ENCODE results near the gene TMEM116.

The TMEM116 gene

GRCh38 chr12:112035219-112035785 is 22.3 kb upstream of the TMEM116 start:
- no peak for TF ChIP-seq TCF12 (IDR thresholded peaks at IDR 0.05; ENCODE audit: low read depth)
- no peak for TF ChIP-seq EGR1 (IDR thresholded peaks at IDR 0.05)
- TF ChIP-seq YY1 (IDR thresholded peaks at IDR 0.05; ENCODE audit: low read depth): no peak
- no peak for TF ChIP-seq FOXM1 (IDR thresholded peaks at IDR 0.05; ENCODE audit: borderline replicate concordance, low read depth)
- no peak for TF ChIP-seq CREB1 (IDR thresholded peaks at IDR 0.05; ENCODE audit: low read depth)
- no peak for TF ChIP-seq NFIC (IDR thresholded peaks at IDR 0.05)
- TF ChIP-seq EP300 (IDR thresholded peaks at IDR 0.05; ENCODE audit: borderline replicate concordance): no peak
- TF ChIP-seq TAF1 (IDR thresholded peaks at IDR 0.05; ENCODE audit: low read depth): no peak
- no peak for TF ChIP-seq TEAD4 (IDR thresholded peaks at IDR 0.05)
- no peak for TF ChIP-seq ZBTB7A (IDR thresholded peaks at IDR 0.05; ENCODE audit: low read depth)
- TF ChIP-seq MAX (IDR thresholded peaks at IDR 0.05): no peak
- no peak for TF ChIP-seq RAD21 (IDR thresholded peaks at IDR 0.05; ENCODE audit: low read depth)
- TF ChIP-seq USF1 (IDR thresholded peaks at IDR 0.05): no peak
- TF ChIP-seq CEBPB (IDR thresholded peaks at IDR 0.05): no peak
- no peak for TF ChIP-seq REST (IDR thresholded peaks at IDR 0.05; ENCODE audit: low read depth)

- TF ChIP-seq ZBTB7A (IDR thresholded peaks at IDR 0.05; ENCODE audit: low read depth) (no peak), RAD21 (IDR thresholded peaks at IDR 0.05; ENCODE audit: low read depth) (no peak), CEBPB (IDR thresholded peaks at IDR 0.05) (no peak), EP300 (IDR thresholded peaks at IDR 0.05; ENCODE audit: borderline replicate concordance) (no peak), TCF12 (IDR thresholded peaks at IDR 0.05; ENCODE audit: low read depth) (no peak), TAF1 (IDR thresholded peaks at IDR 0.05; ENCODE audit: low read depth) (no peak), FOXM1 (IDR thresholded peaks at IDR 0.05; ENCODE audit: borderline replicate concordance, low read depth) (no peak), TEAD4 (IDR thresholded peaks at IDR 0.05) (no peak), REST (IDR thresholded peaks at IDR 0.05; ENCODE audit: low read depth) (no peak), EGR1 (IDR thresholded peaks at IDR 0.05) (no peak), YY1 (IDR thresholded peaks at IDR 0.05; ENCODE audit: low read depth) (no peak), NFIC (IDR thresholded peaks at IDR 0.05) (no peak), USF1 (IDR thresholded peaks at IDR 0.05) (no peak), CREB1 (IDR thresholded peaks at IDR 0.05; ENCODE audit: low read depth) (no peak), MAX (IDR thresholded peaks at IDR 0.05) (no peak)
These were observed 19.3 kb upstream of the TMEM116 start for GRCh38 chr12:112032292-112032691.

GRCh38 chr12:112031472-112031871 is 18.5 kb upstream of the TMEM116 start:
- TF ChIP-seq TCF12 (IDR thresholded peaks at IDR 0.05; ENCODE audit: low read depth): no peak
- no peak for TF ChIP-seq NFIC (IDR thresholded peaks at IDR 0.05)
- TF ChIP-seq RAD21 (IDR thresholded peaks at IDR 0.05; ENCODE audit: low read depth): no peak
- no peak for TF ChIP-seq TEAD4 (IDR thresholded peaks at IDR 0.05)
- no peak for TF ChIP-seq CREB1 (IDR thresholded peaks at IDR 0.05; ENCODE audit: low read depth)
- no peak for TF ChIP-seq MAX (IDR thresholded peaks at IDR 0.05)
- TF ChIP-seq CEBPB (IDR thresholded peaks at IDR 0.05): no peak
- TF ChIP-seq EGR1 (IDR thresholded peaks at IDR 0.05): no peak
- TF ChIP-seq EP300 (IDR thresholded peaks at IDR 0.05; ENCODE audit: borderline replicate concordance): no peak
- TF ChIP-seq REST (IDR thresholded peaks at IDR 0.05; ENCODE audit: low read depth): no peak
- no peak for TF ChIP-seq FOXM1 (IDR thresholded peaks at IDR 0.05; ENCODE audit: borderline replicate concordance, low read depth)
- TF ChIP-seq YY1 (IDR thresholded peaks at IDR 0.05; ENCODE audit: low read depth): no peak
- no peak for TF ChIP-seq TAF1 (IDR thresholded peaks at IDR 0.05; ENCODE audit: low read depth)
- no peak for TF ChIP-seq ZBTB7A (IDR thresholded peaks at IDR 0.05; ENCODE audit: low read depth)
- TF ChIP-seq USF1 (IDR thresholded peaks at IDR 0.05): no peak

Data from Ishikawa (cell line).